WTC11 (cell line): ENCODE results near the gene SHF. TPM values are rescaled to one million over a fixed set of nuclear protein-coding genes. Genes with fewer than 3 reads are reported as not detected.

Source experiments
- ATAC-seq: fragments of 200-7000 bp; cut with Tn5 transposase; 2 replicates; pipeline ENCODE4 v1.10.0; 2021; ENCODE audit warnings: mild to moderate bottlenecking, moderate library complexity
- CTCF ChIA-PET: fragments of 300-600 bp; sonication (Branson Sonifier 250); formaldehyde crosslinking; loops from one replicate; lab custom pipeline; 2021; ENCODE audit warnings: antibody characterized with exemption; lab: Charles Lee
- POLR2A ChIA-PET: fragments of 350-600 bp; sonication (Branson Sonifier 250); formaldehyde crosslinking; loops from one replicate; lab custom pipeline; 2021; ENCODE audit warnings: antibody characterized with exemption; lab: Charles Lee
- DNase-seq: peaks from one replicate; pipeline ENCODE4 v3.0.0; 2021; ENCODE audit warnings: low spot score
- H3K27ac Mint-ChIP-seq: 2 replicates; pipeline ENCODE4 v1.8.0; 2021; ENCODE audit warnings: mixed read lengths
- H3K27me3 Mint-ChIP-seq: 2 replicates; pipeline ENCODE4 v1.8.0; 2021; ENCODE audit warnings: low read depth, mild to moderate bottlenecking, moderate library complexity, mixed read lengths
- H3K36me3 Mint-ChIP-seq: 2 replicates; pipeline ENCODE4 v1.8.0; 2021; ENCODE audit warnings: mixed read lengths
- H3K4me1 Mint-ChIP-seq: 2 replicates; pipeline ENCODE4 v1.8.0; 2022; ENCODE audit warnings: mixed read lengths
- H3K4me3 Mint-ChIP-seq: 2 replicates; pipeline ENCODE4 v1.8.0; 2021; ENCODE audit warnings: mild to moderate bottlenecking, moderate library complexity, mixed read lengths
- H3K9me3 Mint-ChIP-seq: 2 replicates; pipeline ENCODE4 v1.8.0; 2021; ENCODE audit warnings: mixed read lengths
- ATF6 ChIP-seq: sonication (generic); formaldehyde crosslinking; IDR thresholded peaks from 2 replicates; pipeline ENCODE4 v1.8.1; 2023; ENCODE audit warnings: mild to moderate bottlenecking, missing genetic modification reagents
- CREB1 ChIP-seq: sonication (generic); formaldehyde crosslinking; IDR thresholded peaks from 2 replicates; pipeline ENCODE4 v1.8.0; 2023; ENCODE audit warnings: mild to moderate bottlenecking, missing genetic modification reagents
- CREM ChIP-seq: sonication (generic); formaldehyde crosslinking; IDR thresholded peaks from 2 replicates; pipeline ENCODE4 v1.8.1; 2022; ENCODE audit warnings: mild to moderate bottlenecking, missing genetic modification reagents, moderate library complexity
- ELF4 ChIP-seq: sonication (generic); formaldehyde crosslinking; IDR thresholded peaks from 2 replicates; pipeline ENCODE4 v1.8.1; 2022; ENCODE audit warnings: low read depth, mild to moderate bottlenecking, moderate library complexity, missing genetic modification reagents
- ERG ChIP-seq: fragments of 250-450 bp; sonication (Bioruptor Pico); IDR thresholded peaks from 2 replicates; pipeline ENCODE4 v1.8.0; 2021; ENCODE audit warnings: mild to moderate bottlenecking
- FOXP1 ChIP-seq: sonication (generic); formaldehyde crosslinking; IDR thresholded peaks from 2 replicates; pipeline ENCODE4 v1.8.0; 2022; ENCODE audit warnings: missing genetic modification reagents, mild to moderate bottlenecking, moderate library complexity, borderline replicate concordance
- HMGA2 ChIP-seq: fragments of 250-450 bp; sonication (Bioruptor Pico); IDR thresholded peaks from 2 replicates; pipeline ENCODE4 v1.4.0; 2021; ENCODE audit warnings: mild to moderate bottlenecking, moderate library complexity
- IRF2 ChIP-seq: sonication (generic); formaldehyde crosslinking; IDR thresholded peaks from 2 replicates; pipeline ENCODE4 v1.8.0; 2022; ENCODE audit warnings: low read depth, missing genetic modification reagents, borderline replicate concordance
- JAZF1 ChIP-seq: fragments of 250-450 bp; sonication (Bioruptor Pico); IDR thresholded peaks from 2 replicates; pipeline ENCODE4 v1.9.0; 2021; ENCODE audit warnings: moderate library complexity, mild to moderate bottlenecking, inconsistent platforms
- MXD4 ChIP-seq: fragments of 250-450 bp; sonication (Bioruptor Pico); IDR thresholded peaks from 2 replicates; pipeline ENCODE4 v1.8.0; 2021; ENCODE audit warnings: mild to moderate bottlenecking, moderate library complexity, borderline replicate concordance
- NFATC4 ChIP-seq: fragments of 250-450 bp; sonication (Bioruptor Pico); IDR thresholded peaks from 2 replicates; pipeline ENCODE4 v1.9.0; 2021; ENCODE audit warnings: mild to moderate bottlenecking
- NR3C1 ChIP-seq: sonication (generic); formaldehyde crosslinking; conservative IDR thresholded peaks from 2 replicates; pipeline ENCODE4 v1.8.1; 2023; ENCODE audit warnings: low read depth, mild to moderate bottlenecking, missing genetic modification reagents
- OVOL2 ChIP-seq: fragments of 250-450 bp; sonication (Bioruptor Pico); IDR thresholded peaks from 2 replicates; pipeline ENCODE4 v1.9.0; 2021; ENCODE audit warnings: mild to moderate bottlenecking, borderline replicate concordance
- PRRX2 ChIP-seq: fragments of 250-450 bp; sonication (Bioruptor Pico); IDR thresholded peaks from 2 replicates; pipeline ENCODE4 v1.8.0; 2021; ENCODE audit warnings: mild to moderate bottlenecking
- SMAD3 ChIP-seq: sonication (generic); formaldehyde crosslinking; IDR thresholded peaks from 2 replicates; pipeline ENCODE4 v1.8.0; 2022; ENCODE audit warnings: missing genetic modification reagents, mild to moderate bottlenecking, borderline replicate concordance
- TEAD4 ChIP-seq: sonication (generic); formaldehyde crosslinking; IDR thresholded peaks from 2 replicates; pipeline ENCODE4 v1.8.0; 2022; ENCODE audit warnings: mild to moderate bottlenecking, missing genetic modification reagents
- USF1 ChIP-seq: sonication (generic); formaldehyde crosslinking; IDR thresholded peaks from 2 replicates; pipeline ENCODE4 v1.8.0; 2022; ENCODE audit warnings: mild to moderate bottlenecking, missing genetic modification reagents
- ZNF263 ChIP-seq: sonication (generic); formaldehyde crosslinking; IDR thresholded peaks from 2 replicates; pipeline ENCODE4 v1.8.1; 2022; ENCODE audit warnings: low read depth, mild to moderate bottlenecking, moderate library complexity, missing genetic modification reagents
- total RNA-seq: library from RNA; stranded (reverse); gene quantifications from 3 replicates; pipeline ENCODE4 v1.2.3, GENCODE V29; 2021
- TF ChIP-seq, protein P1 (sequence below): sonication (generic); formaldehyde crosslinking; IDR thresholded peaks from 2 replicates; pipeline ENCODE4 v1.8.1; 2022; ENCODE audit warnings: low read depth, missing genetic modification reagents, borderline replicate concordance
- TF ChIP-seq, protein P2 (sequence below): sonication (generic); formaldehyde crosslinking; IDR thresholded peaks from 2 replicates; pipeline ENCODE4 v1.8.1; 2022; ENCODE audit warnings: missing genetic modification reagents, borderline replicate concordance
- TF ChIP-seq, protein P3 (sequence below): sonication (generic); formaldehyde crosslinking; IDR thresholded peaks from 2 replicates; pipeline ENCODE4 v1.8.0; 2022; ENCODE audit warnings: mild to moderate bottlenecking, missing genetic modification reagents
- TF ChIP-seq, protein P4 (sequence below): fragments of 200-600 bp; IDR thresholded peaks from 2 replicates; pipeline ENCODE4 v1.8.0; 2022; ENCODE audit warnings: antibody characterized with exemption
- TF ChIP-seq, protein P5 (sequence below): sonication (generic); formaldehyde crosslinking; conservative IDR thresholded peaks from 2 replicates; pipeline ENCODE4 v1.8.1; 2022; ENCODE audit warnings: mild to moderate bottlenecking, missing genetic modification reagents
- TF ChIP-seq, protein P6 (sequence below): fragments of 250-450 bp; sonication (Bioruptor Pico); conservative IDR thresholded peaks from 2 replicates; pipeline ENCODE4 v1.9.0; 2021; ENCODE audit warnings: mild to moderate bottlenecking

SHF gene
- total RNA-seq, 1 experiment from 2014 or later, result 30.6 TPM

GRCh38 chr15:45134682-45135604 is 52.8 kb downstream of the SHF start:
- Mint-ChIP-seq H3K36me3 (no peaks in the 10 kb centered on the region), H3K27ac (no peak overlapping the region), H3K27me3 (peaks cover 83% of the 10 kb centered on the region), H3K9me3 (no peaks in the 10 kb centered on the region), H3K4me1 (peaks cover 12% of the 10 kb centered on the region), H3K4me3 (peak overlapping the region; percentile 66)
- peak; percentile 72 for ATAC-seq
- ChIA-PET POLR2A (interaction anchor here (0.6 to 1.2 kb wide), 3 partner anchors 17 to 281 kb away, joined by 3 to 5 read pairs (median 3); no protein-coding TSS in a partner anchor), CTCF (interaction anchor here (1.1 to 11.0 kb wide), 7 partner anchors 9 to 267 kb away, joined by 3 to 231 read pairs (median 6); partner anchors contain the start of genes DUOX2 and DUOXA2)
- peak; percentile 60 for DNase-seq
- TF ChIP-seq NFATC4 (CRISPR knock-in tag) (no peak), ATF6 (no peak), ERG (CRISPR knock-in tag) (no peak), FOXP1 (CRISPR knock-in tag) (peak; percentile 84; the same call in 1 of the 2 replicates), TEAD4 (CRISPR knock-in tag) (peak; percentile 65; the same call in 1 of the 2 replicates), ELF4 (CRISPR knock-in tag) (no peak), NR3C1 (no peak), ZNF263 (CRISPR knock-in tag) (no peak), HMGA2 (CRISPR knock-in tag) (no peak), JAZF1 (CRISPR knock-in tag) (no peak), PRRX2 (CRISPR knock-in tag) (no peak), OVOL2 (CRISPR knock-in tag) (no peak), MXD4 (no peak), SMAD3 (no peak; the same call in 1 of the 2 replicates), CREB1 (no peak), USF1 (peak; percentile 43; the same call in 1 of the 2 replicates), IRF2 (CRISPR knock-in tag) (no peak), CREM (CRISPR knock-in tag) (no peak)
- TF ChIP-seq, protein P1, sequence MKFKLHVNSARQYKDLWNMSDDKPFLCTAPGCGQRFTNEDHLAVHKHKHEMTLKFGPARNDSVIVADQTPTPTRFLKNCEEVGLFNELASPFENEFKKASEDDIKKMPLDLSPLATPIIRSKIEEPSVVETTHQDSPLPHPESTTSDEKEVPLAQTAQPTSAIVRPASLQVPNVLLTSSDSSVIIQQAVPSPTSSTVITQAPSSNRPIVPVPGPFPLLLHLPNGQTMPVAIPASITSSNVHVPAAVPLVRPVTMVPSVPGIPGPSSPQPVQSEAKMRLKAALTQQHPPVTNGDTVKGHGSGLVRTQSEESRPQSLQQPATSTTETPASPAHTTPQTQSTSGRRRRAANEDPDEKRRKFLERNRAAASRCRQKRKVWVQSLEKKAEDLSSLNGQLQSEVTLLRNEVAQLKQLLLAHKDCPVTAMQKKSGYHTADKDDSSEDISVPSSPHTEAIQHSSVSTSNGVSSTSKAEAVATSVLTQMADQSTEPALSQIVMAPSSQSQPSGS (CRISPR knock-in tag), result no peak
- TF ChIP-seq, protein P2, sequence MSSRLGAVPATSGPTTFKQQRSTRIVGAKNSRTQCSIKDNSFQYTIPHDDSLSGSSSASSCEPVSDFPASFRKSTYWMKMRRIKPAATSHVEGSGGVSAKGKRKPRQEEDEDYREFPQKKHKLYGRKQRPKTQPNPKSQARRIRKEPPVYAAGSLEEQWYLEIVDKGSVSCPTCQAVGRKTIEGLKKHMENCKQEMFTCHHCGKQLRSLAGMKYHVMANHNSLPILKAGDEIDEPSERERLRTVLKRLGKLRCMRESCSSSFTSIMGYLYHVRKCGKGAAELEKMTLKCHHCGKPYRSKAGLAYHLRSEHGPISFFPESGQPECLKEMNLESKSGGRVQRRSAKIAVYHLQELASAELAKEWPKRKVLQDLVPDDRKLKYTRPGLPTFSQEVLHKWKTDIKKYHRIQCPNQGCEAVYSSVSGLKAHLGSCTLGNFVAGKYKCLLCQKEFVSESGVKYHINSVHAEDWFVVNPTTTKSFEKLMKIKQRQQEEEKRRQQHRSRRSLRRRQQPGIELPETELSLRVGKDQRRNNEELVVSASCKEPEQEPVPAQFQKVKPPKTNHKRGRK, result no peak
- TF ChIP-seq, protein P3, sequence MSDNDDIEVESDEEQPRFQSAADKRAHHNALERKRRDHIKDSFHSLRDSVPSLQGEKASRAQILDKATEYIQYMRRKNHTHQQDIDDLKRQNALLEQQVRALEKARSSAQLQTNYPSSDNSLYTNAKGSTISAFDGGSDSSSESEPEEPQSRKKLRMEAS (CRISPR knock-in tag), result peak; percentile 94; the same call in 1 of the 2 replicates
- TF ChIP-seq, protein P4, sequence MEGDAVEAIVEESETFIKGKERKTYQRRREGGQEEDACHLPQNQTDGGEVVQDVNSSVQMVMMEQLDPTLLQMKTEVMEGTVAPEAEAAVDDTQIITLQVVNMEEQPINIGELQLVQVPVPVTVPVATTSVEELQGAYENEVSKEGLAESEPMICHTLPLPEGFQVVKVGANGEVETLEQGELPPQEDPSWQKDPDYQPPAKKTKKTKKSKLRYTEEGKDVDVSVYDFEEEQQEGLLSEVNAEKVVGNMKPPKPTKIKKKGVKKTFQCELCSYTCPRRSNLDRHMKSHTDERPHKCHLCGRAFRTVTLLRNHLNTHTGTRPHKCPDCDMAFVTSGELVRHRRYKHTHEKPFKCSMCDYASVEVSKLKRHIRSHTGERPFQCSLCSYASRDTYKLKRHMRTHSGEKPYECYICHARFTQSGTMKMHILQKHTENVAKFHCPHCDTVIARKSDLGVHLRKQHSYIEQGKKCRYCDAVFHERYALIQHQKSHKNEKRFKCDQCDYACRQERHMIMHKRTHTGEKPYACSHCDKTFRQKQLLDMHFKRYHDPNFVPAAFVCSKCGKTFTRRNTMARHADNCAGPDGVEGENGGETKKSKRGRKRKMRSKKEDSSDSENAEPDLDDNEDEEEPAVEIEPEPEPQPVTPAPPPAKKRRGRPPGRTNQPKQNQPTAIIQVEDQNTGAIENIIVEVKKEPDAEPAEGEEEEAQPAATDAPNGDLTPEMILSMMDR, result no peak
- TF ChIP-seq, protein P5, sequence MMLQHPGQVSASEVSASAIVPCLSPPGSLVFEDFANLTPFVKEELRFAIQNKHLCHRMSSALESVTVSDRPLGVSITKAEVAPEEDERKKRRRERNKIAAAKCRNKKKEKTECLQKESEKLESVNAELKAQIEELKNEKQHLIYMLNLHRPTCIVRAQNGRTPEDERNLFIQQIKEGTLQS (CRISPR knock-in tag), result no peak
- TF ChIP-seq, protein P6, sequence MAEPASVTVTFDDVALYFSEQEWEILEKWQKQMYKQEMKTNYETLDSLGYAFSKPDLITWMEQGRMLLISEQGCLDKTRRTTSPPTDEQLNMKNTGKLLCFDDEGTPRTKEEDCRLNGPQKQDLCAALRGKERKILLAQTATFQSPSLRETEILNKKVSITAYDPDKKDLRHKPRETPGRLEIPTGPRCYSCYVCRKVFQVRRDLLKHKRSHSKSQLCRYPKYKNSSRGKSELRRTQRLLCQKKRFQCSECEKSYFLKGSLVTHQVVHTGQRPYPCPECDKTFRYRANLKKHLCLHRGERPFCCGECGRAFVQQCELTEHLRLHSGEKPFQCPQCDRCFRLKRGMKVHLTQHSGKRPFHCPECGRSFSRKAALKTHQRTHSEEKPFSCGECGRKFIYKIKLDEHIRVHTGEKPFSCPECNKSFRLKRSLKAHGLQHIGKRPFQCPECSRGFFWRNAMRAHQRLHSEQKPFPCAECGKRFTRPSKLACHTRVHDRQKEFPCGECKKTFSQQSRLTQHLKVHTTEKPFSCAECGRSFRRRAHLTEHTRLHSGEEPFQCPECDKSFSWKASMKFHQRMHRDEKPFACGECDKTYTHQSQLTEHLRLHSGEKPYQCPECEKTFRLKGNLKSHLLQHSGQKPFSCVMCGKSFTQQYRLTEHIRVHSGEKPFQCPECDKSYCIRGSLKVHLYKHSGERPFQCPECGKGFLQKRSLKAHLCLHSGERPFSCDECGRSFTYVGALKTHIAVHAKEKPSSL (CRISPR knock-in tag), result no peak
